Upper lobe of left lung (tissue), 4 donors: ENCODE results near the gene TOR1B.

Experiments
- EP300 ChIP-seq, 4 donors: sonication (generic); formaldehyde crosslinking; IDR thresholded peaks; one replicate each; pipeline ENCODE4 v1.5.1; 2017; ENCODE audit warnings: antibody characterized with exemption in 4 of 4, control low read depth in 2 of 4
- POLR2A ChIP-seq, 4 donors: fragments of 450-650 bp; IDR thresholded peaks; one replicate each; pipeline ENCODE4 v1.5.1; 2016 to 2017; ENCODE audit warnings: antibody characterized with exemption in 4 of 4, mild to moderate bottlenecking in 2 of 4
- POLR2AphosphoS5 ChIP-seq, 2 donors: sonication (generic); formaldehyde crosslinking; IDR thresholded peaks; one replicate each; pipeline ENCODE4 v1.5.1; 2017; ENCODE audit warnings: antibody characterized with exemption in 2 of 2
- TF ChIP-seq, protein P1 (sequence below), 6 experiments: fragments of 450-650 bp in 4 of 6; fragments of 200-600 bp in 2 of 6; sonication (generic) in 2 of 6; IDR thresholded peaks; one replicate each; pipeline ENCODE4 v1.5.1; 2016 to 2019; ENCODE audit warnings: antibody characterized with exemption in 6 of 6

DNA sequence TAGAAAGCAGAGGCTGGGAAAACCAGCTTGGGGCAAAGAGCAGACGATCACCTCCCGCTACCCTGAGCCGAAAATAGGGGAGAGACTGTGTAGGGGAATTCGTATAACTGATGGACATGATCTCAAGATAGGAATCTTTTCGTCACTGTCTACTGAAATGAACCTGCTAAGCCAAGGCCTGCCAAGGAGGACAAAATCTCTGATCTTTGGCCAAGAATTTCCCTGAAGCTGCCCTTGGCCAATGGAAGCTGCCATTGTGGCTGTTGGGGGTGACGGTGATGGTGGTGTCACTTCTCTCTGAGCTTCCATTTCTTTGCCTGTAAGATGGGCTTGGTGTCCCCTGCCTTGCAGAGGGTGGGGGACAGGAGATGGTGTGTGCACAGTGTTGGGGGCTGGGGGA is 46.8 kb upstream of the TOR1B start:
- no peak for TF ChIP-seq POLR2A (IDR thresholded peaks at IDR 0.05)
- TF ChIP-seq, protein P1, sequence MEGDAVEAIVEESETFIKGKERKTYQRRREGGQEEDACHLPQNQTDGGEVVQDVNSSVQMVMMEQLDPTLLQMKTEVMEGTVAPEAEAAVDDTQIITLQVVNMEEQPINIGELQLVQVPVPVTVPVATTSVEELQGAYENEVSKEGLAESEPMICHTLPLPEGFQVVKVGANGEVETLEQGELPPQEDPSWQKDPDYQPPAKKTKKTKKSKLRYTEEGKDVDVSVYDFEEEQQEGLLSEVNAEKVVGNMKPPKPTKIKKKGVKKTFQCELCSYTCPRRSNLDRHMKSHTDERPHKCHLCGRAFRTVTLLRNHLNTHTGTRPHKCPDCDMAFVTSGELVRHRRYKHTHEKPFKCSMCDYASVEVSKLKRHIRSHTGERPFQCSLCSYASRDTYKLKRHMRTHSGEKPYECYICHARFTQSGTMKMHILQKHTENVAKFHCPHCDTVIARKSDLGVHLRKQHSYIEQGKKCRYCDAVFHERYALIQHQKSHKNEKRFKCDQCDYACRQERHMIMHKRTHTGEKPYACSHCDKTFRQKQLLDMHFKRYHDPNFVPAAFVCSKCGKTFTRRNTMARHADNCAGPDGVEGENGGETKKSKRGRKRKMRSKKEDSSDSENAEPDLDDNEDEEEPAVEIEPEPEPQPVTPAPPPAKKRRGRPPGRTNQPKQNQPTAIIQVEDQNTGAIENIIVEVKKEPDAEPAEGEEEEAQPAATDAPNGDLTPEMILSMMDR (IDR thresholded peaks at IDR 0.05), result no peak
- TF ChIP-seq POLR2AphosphoS5 (IDR thresholded peaks at IDR 0.05), result no peak
- no peak for TF ChIP-seq EP300 (IDR thresholded peaks at IDR 0.05)
